HepG2 (cell line): ENCODE measurements around the gene SRSF8. TPM values are rescaled to one million over a fixed set of nuclear protein-coding genes. Genes with fewer than 3 reads are reported as not detected.
A peak's percentile ranks its signal among the peaks of the same experiment; 100 is the strongest.

ENCODE experiments used
- CHD4 ChIP-seq: fragments of 200-600 bp; sonication (generic); IDR thresholded peaks from 2 replicates; pipeline ENCODE4 v1.7.0; 2017; ENCODE audit warnings: mild to moderate bottlenecking, low read length, borderline replicate concordance
- CREB1 ChIP-seq, 2 experiments: fragments of 450-650 bp in 1 of 2; IDR thresholded peaks; 2 replicates each; pipeline ENCODE4 v1.6.1; 2016 to 2017; ENCODE audit warnings: control low read depth in 1 of 2, mild to moderate bottlenecking in 1 of 2, missing compliant biosample characterization in 1 of 2, missing genetic modification characterization in 1 of 2
- HHEX ChIP-seq: IDR thresholded peaks from 2 replicates; pipeline ENCODE4 v1.6.1; 2016; ENCODE audit warnings: control low read depth
- HNRNPL ChIP-seq: fragments of 200-400 bp; formaldehyde crosslinking; IDR thresholded peaks from 2 replicates; pipeline ENCODE4 v1.6.1; 2017; ENCODE audit warnings: mild to moderate bottlenecking, low read depth, low read length
- KAT2B ChIP-seq: fragments of 150-350 bp; IDR thresholded peaks from 2 replicates; pipeline ENCODE4 v1.6.1; 2014; ENCODE audit warnings: low read depth, low read length, borderline replicate concordance
- NR2F1 ChIP-seq, 2 experiments: fragments of 450-650 bp in 1 of 2; formaldehyde crosslinking in 1 of 2; IDR thresholded peaks; 2 replicates each; pipeline versions ENCODE4 v1.5.0 to v1.6.1; 2016 to 2020; ENCODE audit warnings: mild to moderate bottlenecking in 1 of 2, missing compliant biosample characterization in 1 of 2, missing genetic modification reagents in 1 of 2, moderate library complexity in 1 of 2
- ONECUT2 ChIP-seq: sonication (generic); formaldehyde crosslinking; IDR thresholded peaks from 2 replicates; pipeline ENCODE4 v1.4.0; 2020; ENCODE audit warnings: missing genetic modification reagents
- PHB2 ChIP-seq: fragments of 450-650 bp; IDR thresholded peaks from 2 replicates; pipeline ENCODE4 v1.6.1; 2018; ENCODE audit not compliant: partially characterized antibody
- PTBP1 ChIP-seq: fragments of 200-400 bp; formaldehyde crosslinking; IDR thresholded peaks from 2 replicates; pipeline ENCODE4 v1.6.1; 2018; ENCODE audit warnings: low read length, low read depth; ENCODE audit not compliant: poor library complexity, severe bottlenecking
- RFXANK ChIP-seq: IDR thresholded peaks from 2 replicates; pipeline ENCODE4 v1.6.1; 2016
- SP4 ChIP-seq: sonication (generic); formaldehyde crosslinking; IDR thresholded peaks from 2 replicates; pipeline ENCODE4 v1.8.1; 2023; ENCODE audit warnings: mild to moderate bottlenecking, missing genetic modification reagents
- WIZ ChIP-seq: sonication (generic); formaldehyde crosslinking; IDR thresholded peaks from 2 replicates; pipeline ENCODE4 v1.5.1; 2020; ENCODE audit warnings: mild to moderate bottlenecking, missing genetic modification reagents
- ZNF30 ChIP-seq: sonication (generic); formaldehyde crosslinking; IDR thresholded peaks from 2 replicates; pipeline ENCODE4 v1.5.0; 2020; ENCODE audit warnings: mild to moderate bottlenecking, missing genetic modification reagents
- ZNF335 ChIP-seq: sonication (generic); formaldehyde crosslinking; IDR thresholded peaks from 2 replicates; pipeline ENCODE4 v1.4.0; 2020; ENCODE audit warnings: missing genetic modification reagents
- ZNF737 ChIP-seq: sonication (generic); formaldehyde crosslinking; IDR thresholded peaks from 2 replicates; pipeline ENCODE4 v1.5.0; 2020; ENCODE audit warnings: missing genetic modification reagents, mild to moderate bottlenecking, borderline replicate concordance
- ZNF776 ChIP-seq: sonication (generic); formaldehyde crosslinking; IDR thresholded peaks from 2 replicates; pipeline ENCODE4 v1.4.0; 2020; ENCODE audit warnings: mild to moderate bottlenecking, missing genetic modification reagents
- ZNF782 ChIP-seq: sonication (generic); formaldehyde crosslinking; IDR thresholded peaks from 2 replicates; pipeline ENCODE4 v1.4.0; 2020; ENCODE audit warnings: missing genetic modification reagents, mild to moderate bottlenecking, borderline replicate concordance
- ZSCAN29 ChIP-seq: sonication (generic); formaldehyde crosslinking; conservative IDR thresholded peaks from 2 replicates; pipeline ENCODE4 v1.4.0; 2020; ENCODE audit warnings: mild to moderate bottlenecking, missing genetic modification reagents
- ZUFSP ChIP-seq: sonication (generic); formaldehyde crosslinking; IDR thresholded peaks from 2 replicates; pipeline ENCODE4 v1.9.0; 2021; ENCODE audit warnings: missing genetic modification reagents, mild to moderate bottlenecking, borderline replicate concordance
- polyA plus RNA-seq, 8 experiments: library from polyadenylated mRNA; depleted of rRNA in 3 of 8; stranded (reverse) in 7 of 8; unstranded in 1 of 8; fragments of >200 nt; fragmentation: Illumina TruSeq in 4 of 8; extraction: Trizol in 4 of 8; gene quantifications; 2 replicates each; pipeline versions ENCODE4 v1.2.1 to v1.2.3, GENCODE V29; 2011 to 2016; ENCODE audit warnings: low read depth in 4 of 8, missing spikeins in 1 of 8, mixed read lengths in 1 of 8; ENCODE audit not compliant: insufficient read depth in 1 of 8
- total RNA-seq, 5 experiments: library from RNA; depleted of rRNA; stranded (reverse); fragments of >200 nt; fragmentation: Illumina TruSeq; extraction: Trizol; gene quantifications; 2 replicates each; pipeline ENCODE4 v1.2.3, GENCODE V29; 2016; ENCODE audit warnings: low read depth in 1 of 5
- TF ChIP-seq, protein P1 (sequence below): sonication (generic); formaldehyde crosslinking; IDR thresholded peaks from 2 replicates; pipeline ENCODE4 v1.8.1; 2022; ENCODE audit warnings: low read depth, mild to moderate bottlenecking, missing genetic modification reagents
- TF ChIP-seq, protein P2 (sequence below), 2 experiments: sonication (generic) in 1 of 2; formaldehyde crosslinking in 1 of 2; IDR thresholded peaks; 2 replicates each; pipeline versions ENCODE4 v1.5.1 to v1.6.1; 2011 to 2020; ENCODE audit warnings: borderline replicate concordance in 1 of 2, low read depth in 1 of 2, low read length in 1 of 2, mild to moderate bottlenecking in 1 of 2, missing genetic modification reagents in 1 of 2, moderate library complexity in 1 of 2
- TF ChIP-seq, protein P3 (sequence below): sonication (generic); formaldehyde crosslinking; IDR thresholded peaks from 2 replicates; pipeline ENCODE4 v1.4.0; 2020; ENCODE audit warnings: mild to moderate bottlenecking, missing genetic modification reagents

SRSF8 gene
- total and polyA plus RNA-seq, 2 of the 13 experiments (the other 11 are each of a cell fraction or from before 2014, with no cell fraction given), result 21.8 to 25.8 TPM

- TF ChIP-seq ZNF737 (CRISPR knock-in tag), result no peak
- no peak for TF ChIP-seq ZNF776
- no peak for TF ChIP-seq HNRNPL
- TF ChIP-seq, protein P1, sequence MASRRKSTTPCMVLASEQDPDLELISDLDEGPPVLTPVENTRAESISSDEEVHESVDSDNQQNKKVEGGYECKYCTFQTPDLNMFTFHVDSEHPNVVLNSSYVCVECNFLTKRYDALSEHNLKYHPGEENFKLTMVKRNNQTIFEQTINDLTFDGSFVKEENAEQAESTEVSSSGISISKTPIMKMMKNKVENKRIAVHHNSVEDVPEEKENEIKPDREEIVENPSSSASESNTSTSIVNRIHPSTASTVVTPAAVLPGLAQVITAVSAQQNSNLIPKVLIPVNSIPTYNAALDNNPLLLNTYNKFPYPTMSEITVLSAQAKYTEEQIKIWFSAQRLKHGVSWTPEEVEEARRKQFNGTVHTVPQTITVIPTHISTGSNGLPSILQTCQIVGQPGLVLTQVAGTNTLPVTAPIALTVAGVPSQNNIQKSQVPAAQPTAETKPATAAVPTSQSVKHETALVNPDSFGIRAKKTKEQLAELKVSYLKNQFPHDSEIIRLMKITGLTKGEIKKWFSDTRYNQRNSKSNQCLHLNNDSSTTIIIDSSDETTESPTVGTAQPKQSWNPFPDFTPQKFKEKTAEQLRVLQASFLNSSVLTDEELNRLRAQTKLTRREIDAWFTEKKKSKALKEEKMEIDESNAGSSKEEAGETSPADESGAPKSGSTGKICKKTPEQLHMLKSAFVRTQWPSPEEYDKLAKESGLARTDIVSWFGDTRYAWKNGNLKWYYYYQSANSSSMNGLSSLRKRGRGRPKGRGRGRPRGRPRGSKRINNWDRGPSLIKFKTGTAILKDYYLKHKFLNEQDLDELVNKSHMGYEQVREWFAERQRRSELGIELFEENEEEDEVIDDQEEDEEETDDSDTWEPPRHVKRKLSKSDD, result no peak
- TF ChIP-seq, protein P2, sequence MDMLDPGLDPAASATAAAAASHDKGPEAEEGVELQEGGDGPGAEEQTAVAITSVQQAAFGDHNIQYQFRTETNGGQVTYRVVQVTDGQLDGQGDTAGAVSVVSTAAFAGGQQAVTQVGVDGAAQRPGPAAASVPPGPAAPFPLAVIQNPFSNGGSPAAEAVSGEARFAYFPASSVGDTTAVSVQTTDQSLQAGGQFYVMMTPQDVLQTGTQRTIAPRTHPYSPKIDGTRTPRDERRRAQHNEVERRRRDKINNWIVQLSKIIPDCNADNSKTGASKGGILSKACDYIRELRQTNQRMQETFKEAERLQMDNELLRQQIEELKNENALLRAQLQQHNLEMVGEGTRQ (IDR thresholded peaks at IDR 0.05; ENCODE audit: low read depth, low read length), result no peak
- TF ChIP-seq, protein P2 (CRISPR knock-in tag; IDR thresholded peaks at IDR 0.05; ENCODE audit: borderline replicate concordance), result no peak
- no peak for TF ChIP-seq SP4 (CRISPR knock-in tag)
- no peak for TF ChIP-seq CHD4
- no peak for TF ChIP-seq ZUFSP (CRISPR knock-in tag)
- no peak for TF ChIP-seq WIZ
- no peak for TF ChIP-seq ONECUT2 (CRISPR knock-in tag)
- no peak for TF ChIP-seq ZNF335
- TF ChIP-seq NR2F1 (CRISPR knock-in tag; IDR thresholded peaks at IDR 0.05), result no peak
- TF ChIP-seq KAT2B, result no peak
- TF ChIP-seq CREB1 (IDR thresholded peaks at IDR 0.05), result peak; percentile 42
- TF ChIP-seq CREB1 (CRISPR knock-in tag; IDR thresholded peaks at IDR 0.05), result peak; percentile 79
- no peak for TF ChIP-seq RFXANK (CRISPR knock-in tag)
- TF ChIP-seq ZNF30 (CRISPR knock-in tag), result no peak
- TF ChIP-seq ZNF782 (CRISPR knock-in tag), result no peak
- TF ChIP-seq PTBP1, result no peak
- TF ChIP-seq ZSCAN29 (CRISPR knock-in tag), result no peak
- TF ChIP-seq, protein P3, sequence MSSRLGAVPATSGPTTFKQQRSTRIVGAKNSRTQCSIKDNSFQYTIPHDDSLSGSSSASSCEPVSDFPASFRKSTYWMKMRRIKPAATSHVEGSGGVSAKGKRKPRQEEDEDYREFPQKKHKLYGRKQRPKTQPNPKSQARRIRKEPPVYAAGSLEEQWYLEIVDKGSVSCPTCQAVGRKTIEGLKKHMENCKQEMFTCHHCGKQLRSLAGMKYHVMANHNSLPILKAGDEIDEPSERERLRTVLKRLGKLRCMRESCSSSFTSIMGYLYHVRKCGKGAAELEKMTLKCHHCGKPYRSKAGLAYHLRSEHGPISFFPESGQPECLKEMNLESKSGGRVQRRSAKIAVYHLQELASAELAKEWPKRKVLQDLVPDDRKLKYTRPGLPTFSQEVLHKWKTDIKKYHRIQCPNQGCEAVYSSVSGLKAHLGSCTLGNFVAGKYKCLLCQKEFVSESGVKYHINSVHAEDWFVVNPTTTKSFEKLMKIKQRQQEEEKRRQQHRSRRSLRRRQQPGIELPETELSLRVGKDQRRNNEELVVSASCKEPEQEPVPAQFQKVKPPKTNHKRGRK (CRISPR knock-in tag), result no peak
- TF ChIP-seq PHB2, result no peak
- no peak for TF ChIP-seq HHEX (CRISPR knock-in tag)
Measured at GRCh38 chr11:95068549-95068948, 1.8 kb downstream of the SRSF8 start (continued).
